GM13977 (cell line): ENCODE results near the gene CYTH4.

Experiments used
- DNase-seq: peaks from one replicate; pipeline ENCODE4 v3.0.0; 2012; ENCODE audit warnings: low spot score
- CTCF ChIP-seq: IDR thresholded peaks from 2 replicates; pipeline ENCODE4 v1.5.1; 2012; ENCODE audit warnings: mild to moderate bottlenecking, control low read depth; ENCODE audit not compliant: insufficient read depth; ENCODE audit errors: extremely low read depth, missing control alignments
- in situ Hi-C: fragments of 300-500 bp; cut with MboI; formaldehyde crosslinking; loops from one replicate; pipeline ENCODE4 v1.12.0; 2022; ENCODE audit warnings: low sequenced_read_pairs, low pct_unique_long_range_greater_than_20kb, mixed read lengths, inconsistent platforms; ENCODE audit not compliant: unreplicated experiment

The CYTH4 gene

GRCh38 chr22:37239336-37240239, 42.7 kb upstream of the CYTH4 start:
- in situ Hi-C loops, result no loop called here
- TF ChIP-seq CTCF, result no peak
- DNase-seq, result no peak

GRCh38 chr22:37240240-37240940, 41.9 kb upstream of the CYTH4 start:
- no peak for TF ChIP-seq CTCF
- no peak for DNase-seq
- in situ Hi-C loops, result no loop called here

GRCh38 chr22:37240941-37241320, 41.4 kb upstream of the CYTH4 start:
- DNase-seq, result no peak
- TF ChIP-seq CTCF, result no peak
- in situ Hi-C loops, result no loop called here

- no peak for TF ChIP-seq CTCF
- DNase-seq, result no peak
- in situ Hi-C loops, result no loop called here
These were observed 40.8 kb upstream of the CYTH4 start for GRCh38 chr22:37241351-37242142.

GRCh38 chr22:37242395-37242918, 39.9 kb upstream of the CYTH4 start:
- peak; percentile 88 for DNase-seq
- no peak for TF ChIP-seq CTCF
- in situ Hi-C loops, result no loop called here
